NCI-H1105 treated with DMSO at 0.1 percent for 48 hours (cell line): ENCODE results near the gene CLSTN2.

ENCODE experiments used
- DNase-seq: peaks from one replicate; lab custom pipeline; 2025; lab: John Stamatoyannopoulos, UW

The CLSTN2 gene

DNA sequence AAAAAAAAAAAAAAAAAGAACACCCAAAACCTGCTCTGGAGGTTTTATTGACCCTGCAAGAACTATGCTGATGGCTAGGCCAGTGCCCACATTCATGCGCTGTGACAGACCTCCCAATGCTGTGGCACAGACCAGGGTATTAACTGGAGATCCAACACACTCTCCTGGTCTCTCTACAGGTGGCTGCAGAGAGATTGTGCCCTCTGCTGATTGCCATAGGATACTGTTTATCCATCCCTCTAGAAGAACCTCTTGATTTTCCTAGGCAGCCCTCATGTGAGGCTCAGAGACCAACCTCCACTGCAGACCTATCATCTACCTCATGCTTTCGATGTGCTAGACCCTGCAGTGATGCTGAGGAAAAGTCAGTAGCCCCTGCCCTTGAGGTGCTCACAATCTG is 617.4 kb downstream of the CLSTN2 start:
- DNase-seq: no peak

DNA sequence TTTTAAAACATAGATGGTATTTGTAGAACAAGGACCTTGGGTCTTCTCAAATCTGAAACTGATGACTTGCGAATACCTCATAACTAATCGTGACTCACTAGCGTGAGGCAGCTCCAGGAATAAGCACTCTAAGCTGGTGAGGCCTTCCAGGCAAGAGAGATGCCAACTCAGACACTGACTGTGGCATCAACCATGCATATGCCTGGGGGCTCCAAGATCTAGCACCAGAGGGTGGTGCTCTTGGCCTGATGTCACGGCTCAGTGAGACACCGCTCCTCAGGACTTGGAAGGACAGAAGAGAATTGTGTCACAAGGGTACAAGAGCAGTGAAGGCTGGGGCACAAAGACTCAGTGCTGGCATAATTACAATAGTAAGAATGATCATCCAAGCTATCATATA is 617.9 kb downstream of the CLSTN2 start:
- DNase-seq: no peak

DNA sequence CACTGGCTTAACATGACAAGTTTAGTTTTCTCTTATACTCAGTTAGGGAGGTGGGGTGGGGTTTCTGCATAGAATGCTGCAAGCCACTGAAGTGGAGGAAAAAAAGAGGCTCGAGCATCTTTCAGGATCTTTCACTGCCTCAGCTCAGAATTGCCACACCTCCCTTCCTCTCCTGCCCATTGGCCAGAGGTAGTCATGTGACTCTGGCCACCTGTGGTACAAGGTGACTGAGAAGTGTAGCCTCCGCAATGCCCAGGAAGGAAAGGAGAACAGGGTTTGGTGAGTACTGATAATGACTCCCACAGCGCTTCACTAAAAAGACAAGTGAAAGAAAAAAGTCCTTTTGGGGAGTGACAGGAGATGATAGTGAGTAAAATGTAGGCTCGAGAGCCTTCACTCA is 618.6 kb downstream of the CLSTN2 start:
- DNase-seq: no peak

GRCh38 chr3:140555666-140556065 is 620.7 kb downstream of the CLSTN2 start:
- DNase-seq: no peak

DNA sequence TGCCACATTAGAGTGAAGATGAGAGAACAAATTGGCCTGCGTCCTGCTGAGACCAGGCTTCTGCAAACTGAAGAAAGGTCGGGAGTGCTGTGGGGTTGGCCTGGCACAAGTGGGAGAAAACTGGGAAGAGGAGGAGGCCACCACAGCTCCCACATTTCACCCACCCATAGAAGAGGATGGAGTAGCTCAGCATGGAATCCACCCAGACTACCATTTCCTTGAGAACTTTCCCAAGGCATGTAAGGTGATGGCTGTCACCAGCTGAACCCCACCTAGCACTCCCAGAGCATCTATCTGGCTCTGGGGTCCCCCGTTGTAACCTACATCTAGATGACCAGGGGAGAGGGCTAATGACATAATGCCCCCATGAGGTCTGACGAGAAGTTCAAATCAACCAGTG is 622.5 kb downstream of the CLSTN2 start:
- DNase-seq: no peak

DNA sequence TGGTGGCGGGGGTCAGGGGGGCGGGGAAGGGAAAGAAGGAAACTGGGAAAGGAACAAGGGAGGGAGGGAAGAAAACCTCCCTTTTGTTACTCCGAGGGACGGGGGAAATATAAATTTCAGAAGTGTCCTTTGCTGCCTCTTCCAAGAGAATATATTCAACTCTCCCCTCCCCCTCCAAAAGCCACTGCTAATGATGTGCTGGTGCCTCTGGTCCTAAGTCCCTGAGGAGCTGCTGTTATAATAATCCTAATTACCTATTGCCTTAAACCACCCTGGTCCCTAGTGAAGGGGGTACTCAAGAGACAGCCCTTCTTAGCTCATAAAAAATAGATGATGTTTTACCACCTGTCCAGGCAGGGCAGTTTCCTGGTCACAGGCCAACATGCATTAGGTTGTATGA is 624.6 kb downstream of the CLSTN2 start:
- DNase-seq: peak; percentile 83

- no peak for DNase-seq
Measured at GRCh38 chr3:140563206-140563760, 628.3 kb downstream of the CLSTN2 start.

- DNase-seq: no peak
Measured at GRCh38 chr3:140568131-140568530, 633.1 kb downstream of the CLSTN2 start.

GRCh38 chr3:140568842-140569520 is 634.0 kb downstream of the CLSTN2 start:
- DNase-seq: no peak

DNA sequence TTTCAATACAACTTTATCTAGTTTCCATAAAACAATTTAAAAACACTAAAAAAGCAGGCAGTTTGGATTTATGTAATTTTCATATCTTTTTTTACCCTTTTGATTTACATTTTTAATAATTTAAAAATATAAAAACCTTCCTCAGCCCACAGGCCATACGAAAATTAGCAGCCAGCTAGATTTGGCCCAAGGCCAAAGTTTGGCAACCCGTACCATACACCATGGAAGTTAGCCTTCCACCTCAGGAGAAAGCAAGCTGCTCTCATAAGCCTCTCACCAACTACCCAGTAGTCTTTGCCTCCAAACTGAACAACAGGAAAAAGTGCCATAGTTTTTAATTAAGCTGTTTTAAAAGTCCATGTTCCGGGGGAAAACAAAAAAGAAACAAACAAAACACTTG is 635.6 kb downstream of the CLSTN2 start:
- peak; percentile 36 for DNase-seq

DNA sequence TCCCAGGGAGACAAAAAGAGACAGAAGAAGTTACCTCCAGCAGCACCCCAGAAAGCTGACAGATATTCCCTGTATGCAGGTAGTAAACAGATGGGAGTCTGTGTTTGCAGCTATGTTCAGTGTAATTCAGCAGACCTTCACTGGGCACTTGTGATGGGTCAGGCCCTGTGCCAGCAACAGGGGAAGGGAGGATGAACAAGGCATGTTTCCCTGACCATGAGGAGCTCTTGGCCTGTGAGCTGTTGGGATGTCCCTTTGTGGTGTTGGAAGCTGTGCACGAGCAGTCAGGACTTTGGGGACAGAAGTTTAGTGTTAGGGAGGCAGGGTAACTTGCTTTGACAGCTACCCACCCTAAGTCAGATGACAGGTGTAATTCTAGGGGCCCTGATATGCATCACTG is 636.9 kb downstream of the CLSTN2 start:
- DNase-seq: no peak

DNA sequence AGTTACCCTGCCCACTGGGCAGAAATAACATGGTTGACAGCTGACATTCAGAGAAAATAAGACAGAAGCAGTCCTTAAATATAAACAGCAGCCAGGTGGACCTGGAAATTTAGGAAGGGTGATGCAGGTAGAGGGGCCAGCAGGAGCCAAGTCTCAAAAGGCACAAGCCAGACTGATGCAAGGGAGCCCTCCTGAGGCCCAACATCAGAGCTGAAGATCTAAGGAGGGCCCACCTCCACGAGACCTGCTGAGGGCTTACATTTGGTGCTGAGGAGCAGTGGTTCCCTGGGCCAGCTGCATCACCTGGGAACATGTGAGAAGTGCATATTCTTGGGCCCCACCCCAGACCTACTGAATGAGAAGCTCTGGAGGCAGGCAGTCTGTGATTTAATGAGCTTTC is 637.3 kb downstream of the CLSTN2 start:
- DNase-seq: no peak

DNA sequence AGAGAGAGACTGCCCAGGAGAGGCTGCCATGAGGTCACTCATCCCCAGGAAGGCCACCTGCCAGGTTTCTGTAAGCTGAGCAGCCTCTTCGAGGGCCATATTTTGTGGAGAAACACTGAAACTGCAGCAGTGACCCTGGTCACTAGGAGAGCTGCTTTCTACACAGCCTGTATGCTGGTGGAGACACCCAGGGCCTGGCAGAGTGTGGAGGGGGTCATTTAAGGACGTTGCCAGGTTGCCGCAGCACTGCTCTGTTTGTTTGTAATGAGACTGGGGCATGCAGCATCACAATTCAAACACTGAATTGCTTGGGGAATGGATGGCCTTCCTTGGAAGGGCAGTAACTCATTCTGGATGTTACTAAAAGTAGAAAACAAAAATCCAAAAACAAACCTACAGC is 638.0 kb downstream of the CLSTN2 start:
- no peak for DNase-seq

GRCh38 chr3:140574375-140574774 is 639.4 kb downstream of the CLSTN2 start:
- no peak for DNase-seq

DNA sequence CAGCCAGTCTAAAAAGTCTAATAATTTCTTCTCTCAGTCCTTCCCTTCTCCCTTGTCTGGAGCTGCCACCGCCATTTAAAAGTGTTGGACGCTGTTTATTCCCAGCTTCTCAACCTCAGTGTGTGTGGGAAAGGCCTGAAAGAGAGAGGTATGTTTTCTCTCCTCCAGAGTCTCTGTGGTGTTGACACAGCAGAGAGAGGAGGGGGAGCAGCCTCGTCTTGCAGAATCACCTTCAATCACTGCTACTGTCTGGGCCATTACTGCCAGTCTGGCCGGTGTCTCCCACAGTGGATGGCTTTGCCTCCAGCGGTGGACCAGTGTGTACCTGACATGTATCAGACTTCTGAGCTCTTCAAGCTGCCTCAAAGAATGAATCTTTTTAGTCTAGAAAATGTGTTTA is 641.5 kb downstream of the CLSTN2 start:
- no peak for DNase-seq

DNA sequence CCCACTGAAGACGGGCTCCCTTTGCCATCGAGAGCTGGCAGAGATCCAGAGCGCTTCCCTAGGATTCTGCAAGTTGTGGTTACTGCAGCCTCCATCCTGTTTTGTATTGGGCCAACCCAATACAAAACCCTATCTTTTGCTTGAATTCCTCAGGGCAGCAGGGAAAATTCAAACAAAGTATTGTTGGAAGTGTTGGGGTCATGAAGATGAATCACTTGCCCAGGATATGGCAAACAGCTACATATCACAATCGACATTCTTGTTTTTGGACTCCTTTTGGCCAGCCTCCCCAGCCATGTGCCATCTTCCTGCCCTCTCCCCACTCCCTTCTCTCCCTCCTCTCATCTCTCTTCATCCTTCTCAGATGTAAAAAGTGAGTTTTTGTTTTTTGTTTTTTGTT is 642.9 kb downstream of the CLSTN2 start:
- DNase-seq: no peak

DNA sequence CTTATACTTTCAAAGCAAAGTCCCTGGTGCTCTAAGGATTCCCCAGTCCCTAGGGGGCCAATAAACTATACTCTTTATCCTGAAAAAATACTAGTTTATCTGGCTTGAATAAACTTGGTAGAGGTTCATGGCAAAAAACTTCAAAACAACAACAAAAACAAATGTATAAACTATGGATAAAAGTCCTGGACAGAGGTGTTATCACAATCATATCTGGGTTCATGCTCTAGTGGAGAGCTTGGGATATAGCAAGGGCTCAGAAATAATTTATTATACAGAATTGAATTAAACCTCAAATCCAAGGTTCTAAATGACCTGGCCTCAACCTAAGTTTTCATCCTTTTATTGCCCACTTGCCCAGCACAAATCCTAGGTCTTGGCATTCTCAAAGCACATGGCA is 644.3 kb downstream of the CLSTN2 start:
- no peak for DNase-seq

- DNase-seq: no peak
Measured at GRCh38 chr3:140580746-140581145, 645.8 kb downstream of the CLSTN2 start.

DNA sequence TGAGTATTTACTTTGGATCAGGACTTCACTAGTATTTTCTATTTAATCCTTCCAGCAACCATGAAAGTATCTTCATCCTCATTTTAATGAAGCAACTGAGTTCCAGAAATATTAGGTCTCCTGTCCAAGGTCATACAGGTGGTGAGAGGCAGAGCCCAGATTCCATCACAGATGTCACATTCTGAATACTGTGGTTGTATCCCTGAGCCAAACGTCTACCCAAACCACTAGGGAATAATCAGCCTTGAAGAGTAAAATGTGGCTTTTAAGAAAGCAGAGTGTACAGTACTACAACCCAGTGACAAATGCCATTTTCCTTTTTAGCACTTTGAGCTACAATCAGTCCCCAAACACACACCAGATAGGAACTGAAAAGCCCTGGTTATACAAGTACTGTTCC is 649.6 kb downstream of the CLSTN2 start:
- DNase-seq: no peak

DNA sequence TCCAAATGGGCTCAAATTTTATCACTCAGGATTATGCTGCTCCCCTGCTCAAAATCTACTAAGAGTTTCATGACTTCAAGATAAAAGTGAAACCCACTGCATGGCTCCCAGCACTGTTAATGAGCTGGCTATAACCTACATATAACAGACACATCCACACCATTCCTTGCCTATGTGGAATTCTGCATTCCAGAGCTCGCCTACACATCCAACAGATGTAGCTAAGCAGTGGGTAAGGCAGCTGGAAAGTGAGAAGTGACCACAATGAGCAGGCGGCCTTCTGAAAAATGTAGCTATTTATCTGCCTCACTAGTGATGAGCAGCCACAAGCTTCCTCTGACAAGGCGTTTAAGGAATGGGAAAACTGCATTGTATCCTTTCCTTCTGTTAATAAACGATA is 650.8 kb downstream of the CLSTN2 start:
- no peak for DNase-seq

- no peak for DNase-seq
Measured at GRCh38 chr3:140586311-140586710, 651.3 kb downstream of the CLSTN2 start.

- no peak for DNase-seq
Measured at GRCh38 chr3:140588558-140588957, 653.6 kb downstream of the CLSTN2 start.

- DNase-seq: no peak
Measured at GRCh38 chr3:140593766-140594165, 658.8 kb downstream of the CLSTN2 start.

GRCh38 chr3:140595295-140595694 is 660.3 kb downstream of the CLSTN2 start:
- DNase-seq: no peak
